Epithelial cell of prostate (primary cell): ENCODE results near the gene SAMSN1.

ENCODE experiments used
- DNase-seq: peaks from one replicate; pipeline ENCODE4 v3.0.0-alpha.2; 2011; ENCODE audit warnings: low read depth, low spot score
- H3K27ac ChIP-seq: fragments of 450-650 bp; 2 replicates; pipeline ENCODE4 v1.5.1; 2017; ENCODE audit warnings: mild to moderate bottlenecking

SAMSN1 gene

GRCh38 chr21:14452727-14453241, 93.3 kb downstream of the SAMSN1 start:
- H3K27ac ChIP-seq: no peak overlapping the region
- no peak for DNase-seq

GRCh38 chr21:14452031-14452726, 93.9 kb downstream of the SAMSN1 start:
- no peak overlapping the region for H3K27ac ChIP-seq
- no peak for DNase-seq

- H3K27ac ChIP-seq: no peak overlapping the region
- DNase-seq: no peak
Measured at GRCh38 chr21:14451546-14451945, 94.6 kb downstream of the SAMSN1 start.

- H3K27ac ChIP-seq: no peak overlapping the region
- no peak for DNase-seq
Measured at GRCh38 chr21:14448784-14449183, 97.3 kb downstream of the SAMSN1 start.

GRCh38 chr21:14438211-14438610, 107.9 kb downstream of the SAMSN1 start:
- no peak for DNase-seq
- H3K27ac ChIP-seq: no peak overlapping the region

GRCh38 chr21:14435423-14435822, 110.7 kb downstream of the SAMSN1 start:
- DNase-seq: no peak
- no peak overlapping the region for H3K27ac ChIP-seq
